ENCODE measurements around the gene ST8SIA4. TPM values are rescaled to one million over a fixed set of nuclear protein-coding genes. Genes with fewer than 3 reads are reported as not detected.

Gene ST8SIA4
- total and polyA plus RNA-seq, 2 donors (not counting 3 experiments of a cell fraction or from before 2014, with no cell fraction given): 4.5 to 25.0 TPM

- CTCF ChIA-PET: interaction anchor here (0.8 to 4.6 kb wide), 20 partner anchors 16 to 1797 kb away, joined by 3 to 27 read pairs (median 6); no protein-coding TSS in a partner anchor
- TF ChIP-seq JUN (IDR thresholded peaks at IDR 0.05; ENCODE audit: borderline replicate concordance, insufficient read depth, insufficient read length, low read depth) (no peak), GATA2 (IDR thresholded peaks at IDR 0.05; ENCODE audit: insufficient read depth, insufficient read length, low read depth, low read length) (no peak), POLR2AphosphoS5 (IDR thresholded peaks at IDR 0.05; ENCODE audit: insufficient read depth, low read depth, low read length) (no peak), MYC (IDR thresholded peaks at IDR 0.05; ENCODE audit: low read depth, low read length) (no peak), MAX (IDR thresholded peaks at IDR 0.05; ENCODE audit: insufficient read depth, insufficient read length) (no peak), EZH2 (IDR thresholded peaks at IDR 0.05; ENCODE audit: borderline replicate concordance, low read depth, low read length, severe bottlenecking) (no peak), FOS (IDR thresholded peaks at IDR 0.05; ENCODE audit: borderline replicate concordance, insufficient read depth, low read length) (no peak), CTCF (IDR thresholded peaks at IDR 0.05; ENCODE audit: extremely low read depth in 1 of 2, insufficient read depth in 1 of 2, low read depth in 1 of 2, low read length in 2 of 2) (no peak), POLR2A (IDR thresholded peaks at IDR 0.05; ENCODE audit: low read depth, low read length) (no peak)
- H3K9ac ChIP-seq (replicated peaks; ENCODE audit: extremely low read depth, insufficient read depth, low read length): peak overlapping the region; percentile 89
- POLR2A ChIA-PET: interaction anchor here (0.6 to 2.2 kb wide), 2 partner anchors 60 to 306 kb away, joined by 4 to 12 read pairs; no protein-coding TSS in a partner anchor
- no peaks in the 10 kb centered on the region for H3K9me3 ChIP-seq (replicated peaks; ENCODE audit: control insufficient read depth, insufficient read depth, low read length)
- peaks cover 9% of the 10 kb centered on the region for H3K79me2 ChIP-seq (ENCODE audit: control insufficient read depth, insufficient read depth, low read length)
- BruUV-seq (replicated peaks): no TSS peak
- FAIRE-seq (peak; percentile 75), DNase-seq (ENCODE audit: low read depth, low spot score) (peak; percentile 86)
- no peaks in the 10 kb centered on the region for H3K9me1 ChIP-seq (replicated peaks; ENCODE audit: control insufficient read depth, extremely low read depth, insufficient read depth, low read length)
- intact Hi-C loops (cut with micrococcal nuclease) (loop anchor here (1.0 to 5.0 kb wide), 7 partner anchors 195 to 775 kb away; partner anchors contain the start of gene FAM174A), dilution Hi-C loops (cut with MboI; ENCODE audit: extremely low pct_ligation_motif_present, low sequenced_read_pairs) (no loop called here)
- H4K20me1 ChIP-seq (replicated peaks; ENCODE audit: control insufficient read depth, extremely low read depth, insufficient read depth, low read length): no peaks in the 10 kb centered on the region
- H2AFZ ChIP-seq (ENCODE audit: low read depth, low read length): peak overlapping the region; percentile 10
- no peaks in the 10 kb centered on the region for H3K36me3 ChIP-seq (ENCODE audit: control insufficient read depth in 2 of 2, extremely low read depth in 1 of 2, insufficient read depth in 2 of 2, low read length in 2 of 2)
- peak overlapping the region; percentile 97 for H3K4me2 ChIP-seq (ENCODE audit: insufficient read depth, low read length)
- H3K27me3 ChIP-seq (ENCODE audit: control insufficient read depth in 2 of 2, insufficient read depth in 2 of 2, low read length in 2 of 2): no peaks in the 10 kb centered on the region
- H3K4me3 ChIP-seq (replicated peaks in 1 of 3; ENCODE audit: insufficient read depth in 1 of 3, low read depth in 1 of 3, low read length in 3 of 3): peak overlapping the region; percentile 55 to 98 (median 97)
- H3K27ac ChIP-seq (ENCODE audit: insufficient read depth, low read depth, low read length): peak overlapping the region; percentile 80
- peaks cover 19% of the 10 kb centered on the region for H3K4me1 ChIP-seq (ENCODE audit: control insufficient read depth, extremely low read depth, insufficient read depth, low read length)
Measured at GRCh38 chr5:100901821-100902341, 1.2 kb downstream of the ST8SIA4 start.

Measured in endothelial cell of umbilical vein (primary cell).